Uterus (tissue), 2 donors: Measurements from ENCODE around the gene TMC4.

Source experiments
- POLR2A ChIP-seq, 2 donors: fragments of 450-650 bp; IDR thresholded peaks; one replicate each; pipeline ENCODE4 v1.6.1; 2016; ENCODE audit warnings: antibody characterized with exemption in 2 of 2, mild to moderate bottlenecking in 1 of 2, moderate library complexity in 1 of 2
- TF ChIP-seq, protein P1 (sequence below), 4 experiments: fragments of 200-600 bp in 2 of 4; fragments of 450-650 bp in 2 of 4; sonication (generic) in 2 of 4; IDR thresholded peaks; one replicate each; pipeline ENCODE4 v1.5.1; 2016 to 2019; ENCODE audit warnings: antibody characterized with exemption in 4 of 4, mild to moderate bottlenecking in 2 of 4, moderate library complexity in 1 of 4

DNA sequence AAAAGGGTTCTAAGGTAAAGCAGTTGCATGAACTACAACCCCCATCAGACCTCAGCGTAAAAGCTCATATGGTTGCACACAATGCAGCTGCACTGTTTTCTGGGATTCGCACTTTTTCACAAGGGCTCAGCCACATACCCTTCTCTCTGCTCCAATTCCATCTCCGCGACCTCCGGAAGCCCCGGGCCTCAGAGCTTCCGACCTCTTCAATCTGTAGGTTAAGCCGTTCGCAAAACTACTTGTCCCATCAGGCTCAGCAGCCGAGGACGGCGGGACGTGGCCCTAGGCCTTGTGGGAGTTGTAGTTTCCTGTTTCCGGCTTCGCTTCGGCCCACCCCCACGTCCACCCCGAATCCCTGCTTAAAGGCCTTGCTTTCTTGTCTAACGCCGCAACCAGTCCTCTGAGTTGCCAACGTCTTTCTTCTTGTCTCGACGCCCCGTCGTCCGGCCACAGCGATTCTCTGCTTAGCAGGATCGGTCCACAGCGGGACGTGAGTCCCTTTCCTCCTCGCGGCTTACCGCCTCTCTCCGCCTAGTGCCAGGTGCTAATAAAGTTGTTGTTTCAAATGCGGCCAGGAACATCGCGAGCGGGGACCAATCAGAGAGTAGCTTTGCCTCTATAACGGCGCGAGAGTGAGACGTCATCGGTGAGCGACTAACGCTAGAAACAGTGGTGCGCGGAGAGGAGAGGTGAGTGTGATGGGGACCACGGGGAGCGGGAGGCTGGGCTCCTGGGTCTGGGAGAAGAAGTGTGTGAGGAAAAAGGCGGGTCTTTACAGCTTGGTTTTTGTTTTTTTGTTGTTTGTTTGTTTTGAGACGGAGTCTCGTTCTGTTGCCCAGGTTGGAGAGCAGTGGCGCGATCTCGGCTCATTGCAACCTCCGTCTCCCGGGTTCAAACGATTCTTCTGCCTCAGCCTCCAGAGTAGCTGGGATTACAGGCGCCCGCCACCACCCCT, 57.6 kb downstream of the TMC4 start, which contains the start of the genes PRPF31 and TFPT:
- TF ChIP-seq, protein P1, sequence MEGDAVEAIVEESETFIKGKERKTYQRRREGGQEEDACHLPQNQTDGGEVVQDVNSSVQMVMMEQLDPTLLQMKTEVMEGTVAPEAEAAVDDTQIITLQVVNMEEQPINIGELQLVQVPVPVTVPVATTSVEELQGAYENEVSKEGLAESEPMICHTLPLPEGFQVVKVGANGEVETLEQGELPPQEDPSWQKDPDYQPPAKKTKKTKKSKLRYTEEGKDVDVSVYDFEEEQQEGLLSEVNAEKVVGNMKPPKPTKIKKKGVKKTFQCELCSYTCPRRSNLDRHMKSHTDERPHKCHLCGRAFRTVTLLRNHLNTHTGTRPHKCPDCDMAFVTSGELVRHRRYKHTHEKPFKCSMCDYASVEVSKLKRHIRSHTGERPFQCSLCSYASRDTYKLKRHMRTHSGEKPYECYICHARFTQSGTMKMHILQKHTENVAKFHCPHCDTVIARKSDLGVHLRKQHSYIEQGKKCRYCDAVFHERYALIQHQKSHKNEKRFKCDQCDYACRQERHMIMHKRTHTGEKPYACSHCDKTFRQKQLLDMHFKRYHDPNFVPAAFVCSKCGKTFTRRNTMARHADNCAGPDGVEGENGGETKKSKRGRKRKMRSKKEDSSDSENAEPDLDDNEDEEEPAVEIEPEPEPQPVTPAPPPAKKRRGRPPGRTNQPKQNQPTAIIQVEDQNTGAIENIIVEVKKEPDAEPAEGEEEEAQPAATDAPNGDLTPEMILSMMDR (IDR thresholded peaks at IDR 0.05) = no peak
- peak in 1 of 2 donors; percentile 59 for TF ChIP-seq POLR2A (IDR thresholded peaks at IDR 0.05)
